Measurements from ENCODE around the gene SPEF1.

Gene SPEF1

DNA sequence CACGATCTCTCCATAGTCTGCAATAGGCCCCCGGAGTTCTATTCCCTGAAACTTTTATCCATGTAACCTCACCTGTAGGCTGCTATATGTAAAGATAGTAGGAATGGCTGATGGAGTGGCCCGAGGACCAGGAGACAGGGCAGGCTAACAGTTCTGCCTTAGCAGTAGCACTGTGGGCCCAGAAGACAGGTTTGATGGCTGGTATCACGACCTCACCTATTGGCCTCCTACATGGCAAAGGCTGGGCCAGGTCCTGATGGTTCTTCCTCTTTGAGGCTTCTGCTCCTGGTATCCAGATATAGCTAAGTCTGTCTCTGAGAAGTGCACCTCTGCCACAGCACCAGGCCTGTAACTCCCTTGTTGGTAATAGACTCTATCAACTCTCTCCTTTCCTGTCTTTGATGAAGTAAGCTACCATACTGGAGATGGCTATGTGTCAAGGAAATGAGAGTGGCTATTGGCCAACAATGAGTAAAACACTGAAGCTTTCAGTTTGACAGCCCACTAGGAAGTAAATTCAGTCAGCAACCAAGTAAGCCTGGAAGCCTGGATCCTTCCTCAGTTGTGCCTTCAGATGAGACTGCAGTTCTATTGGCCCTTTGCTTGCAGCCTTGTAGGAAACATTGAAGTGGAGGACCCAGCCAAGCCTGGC lies 5.7 kb downstream of the SPEF1 start:
- Histone ChIP-seq H3K27me3 (ENCODE audit: control insufficient read depth, low read length) (peaks cover 24% of the 10 kb centered on the region), H3F3A (ENCODE audit: control insufficient read depth, insufficient read depth) (no peaks in the 10 kb centered on the region), H3K36me3 (ENCODE audit: control insufficient read depth, low read length) (no peaks in the 10 kb centered on the region), H3K79me2 (ENCODE audit: control insufficient read depth, low read length) (no peaks in the 10 kb centered on the region), H3K9me3 (ENCODE audit: control insufficient read depth, insufficient read depth, low read length) (no peaks in the 10 kb centered on the region), H3K9me2 (replicated peaks; ENCODE audit: control insufficient read depth, low read length) (no peaks in the 10 kb centered on the region), H3K27ac (ENCODE audit: low read depth, low read length) (no peak overlapping the region), H4K20me1 (ENCODE audit: control insufficient read depth, insufficient read depth, low read depth, low read length) (no peaks in the 10 kb centered on the region), H3K4me2 (ENCODE audit: low read length) (no peak overlapping the region), H3K4me1 (ENCODE audit: control insufficient read depth, low read length) (peaks cover 31% of the 10 kb centered on the region), H3K4me3 (ENCODE audit: low read length) (no peak overlapping the region)
- TF ChIP-seq EZH2phosphoT487 (IDR thresholded peaks at IDR 0.05; ENCODE audit: borderline replicate concordance, low read length) = no peak
- TF ChIP-seq, protein P1, sequence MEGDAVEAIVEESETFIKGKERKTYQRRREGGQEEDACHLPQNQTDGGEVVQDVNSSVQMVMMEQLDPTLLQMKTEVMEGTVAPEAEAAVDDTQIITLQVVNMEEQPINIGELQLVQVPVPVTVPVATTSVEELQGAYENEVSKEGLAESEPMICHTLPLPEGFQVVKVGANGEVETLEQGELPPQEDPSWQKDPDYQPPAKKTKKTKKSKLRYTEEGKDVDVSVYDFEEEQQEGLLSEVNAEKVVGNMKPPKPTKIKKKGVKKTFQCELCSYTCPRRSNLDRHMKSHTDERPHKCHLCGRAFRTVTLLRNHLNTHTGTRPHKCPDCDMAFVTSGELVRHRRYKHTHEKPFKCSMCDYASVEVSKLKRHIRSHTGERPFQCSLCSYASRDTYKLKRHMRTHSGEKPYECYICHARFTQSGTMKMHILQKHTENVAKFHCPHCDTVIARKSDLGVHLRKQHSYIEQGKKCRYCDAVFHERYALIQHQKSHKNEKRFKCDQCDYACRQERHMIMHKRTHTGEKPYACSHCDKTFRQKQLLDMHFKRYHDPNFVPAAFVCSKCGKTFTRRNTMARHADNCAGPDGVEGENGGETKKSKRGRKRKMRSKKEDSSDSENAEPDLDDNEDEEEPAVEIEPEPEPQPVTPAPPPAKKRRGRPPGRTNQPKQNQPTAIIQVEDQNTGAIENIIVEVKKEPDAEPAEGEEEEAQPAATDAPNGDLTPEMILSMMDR (IDR thresholded peaks at IDR 0.05; ENCODE audit: low read depth, low read length, poor library complexity, severe bottlenecking) = no peak

DNA sequence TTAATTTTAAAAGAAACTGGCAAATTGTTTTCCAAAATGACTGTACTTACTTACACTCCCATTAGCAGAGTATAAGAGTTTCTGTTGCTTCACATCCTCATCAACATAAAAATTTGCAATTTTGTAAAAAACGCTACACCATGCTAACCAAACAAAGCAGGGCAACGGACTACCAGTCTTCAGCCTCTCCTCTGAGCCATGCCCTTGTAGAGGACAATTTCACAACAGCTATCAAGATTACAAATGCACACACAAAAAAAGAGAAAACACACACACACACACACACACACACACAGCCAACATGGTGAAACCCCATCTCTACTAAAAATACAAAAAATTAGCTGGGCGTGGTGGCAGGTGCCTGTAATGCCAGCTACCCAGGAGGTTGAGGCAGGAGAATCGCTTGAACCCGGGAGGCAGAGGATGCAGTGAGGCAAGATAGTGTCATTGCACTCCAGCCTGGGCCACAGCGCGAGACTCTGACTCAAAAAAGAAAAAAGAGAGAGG lies 9.6 kb downstream of the SPEF1 start:
- H3K27ac ChIP-seq (ENCODE audit: low read depth, low read length) = no peak overlapping the region
- H4K20me1 ChIP-seq (ENCODE audit: control insufficient read depth, insufficient read depth, low read depth, low read length) = peaks cover 4% of the 10 kb centered on the region; the same call in 1 of the 2 replicates
- H3K4me3 ChIP-seq (ENCODE audit: low read length) = no peak overlapping the region
- no peaks in the 10 kb centered on the region for H3K9me2 ChIP-seq (replicated peaks; ENCODE audit: control insufficient read depth, low read length)
- H3K36me3 ChIP-seq (ENCODE audit: control insufficient read depth, low read length) = no peaks in the 10 kb centered on the region; the same call in 1 of the 2 replicates
- H3K27me3 ChIP-seq (ENCODE audit: control insufficient read depth, low read length) = no peaks in the 10 kb centered on the region
- TF ChIP-seq EZH2phosphoT487 (IDR thresholded peaks at IDR 0.05; ENCODE audit: borderline replicate concordance, low read length) = no peak
- TF ChIP-seq, protein P1 (IDR thresholded peaks at IDR 0.05; ENCODE audit: low read depth, low read length, poor library complexity, severe bottlenecking) = no peak
- H3K4me1 ChIP-seq (ENCODE audit: control insufficient read depth, low read length) = peaks cover 12% of the 10 kb centered on the region
- peaks cover 9% of the 10 kb centered on the region for H3K79me2 ChIP-seq (ENCODE audit: control insufficient read depth, low read length)
- no peak overlapping the region for H3K4me2 ChIP-seq (ENCODE audit: low read length)
- H3K9me3 ChIP-seq (ENCODE audit: control insufficient read depth, insufficient read depth, low read length) = no peaks in the 10 kb centered on the region
- peaks cover 5% of the 10 kb centered on the region for H3F3A ChIP-seq (ENCODE audit: control insufficient read depth, insufficient read depth)

DNA sequence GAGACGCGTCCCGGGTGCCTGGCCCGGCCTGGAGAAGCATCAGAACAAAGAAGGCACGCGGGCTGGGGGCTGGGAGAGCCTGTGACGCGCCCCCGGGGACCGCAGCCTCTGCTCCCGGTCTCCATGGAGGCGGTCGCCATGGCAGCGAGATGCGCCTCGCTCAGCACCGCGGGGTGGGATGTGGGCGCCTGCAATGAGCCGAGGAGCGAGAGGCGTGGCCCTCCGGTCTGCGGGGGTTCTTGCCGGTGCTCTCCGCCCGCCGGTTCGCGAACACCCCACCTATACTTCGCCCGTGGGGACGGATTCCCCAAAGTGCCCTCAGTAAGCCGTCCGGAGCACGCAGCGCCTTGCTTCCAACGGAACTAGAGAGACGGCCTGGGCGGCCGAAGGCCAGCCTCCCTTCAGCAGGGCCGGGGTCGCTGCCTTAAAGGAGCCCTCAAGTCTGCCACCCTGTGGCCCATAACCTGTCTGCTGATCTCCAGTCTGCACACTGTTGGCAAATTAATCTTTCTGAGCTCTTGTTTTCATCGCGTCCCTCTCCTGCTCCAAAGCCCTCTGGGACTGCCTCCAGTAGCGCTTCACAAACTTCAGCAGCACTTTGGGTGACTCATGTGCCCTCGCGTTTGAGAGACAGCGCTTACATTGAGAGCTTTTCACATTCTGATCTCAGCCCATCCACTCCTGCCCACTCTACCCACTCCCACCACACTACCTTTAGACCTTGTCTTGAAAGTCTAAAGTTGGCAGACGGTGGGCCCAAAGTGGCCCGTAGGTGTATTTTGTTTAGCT lies 12.7 kb downstream of the SPEF1 start:
- H3K79me2 ChIP-seq (ENCODE audit: control insufficient read depth, low read length) = peaks cover 40% of the 10 kb centered on the region
- no peaks in the 10 kb centered on the region for H3K9me3 ChIP-seq (ENCODE audit: control insufficient read depth, insufficient read depth, low read length)
- peaks cover 6% of the 10 kb centered on the region for H3K36me3 ChIP-seq (ENCODE audit: control insufficient read depth, low read length)
- H4K20me1 ChIP-seq (ENCODE audit: control insufficient read depth, insufficient read depth, low read depth, low read length) = peaks cover 8% of the 10 kb centered on the region; the same call in 1 of the 2 replicates
- no peaks in the 10 kb centered on the region for H3K9me2 ChIP-seq (replicated peaks; ENCODE audit: control insufficient read depth, low read length)
- peaks cover 29% of the 10 kb centered on the region for H3K4me1 ChIP-seq (ENCODE audit: control insufficient read depth, low read length)
- peaks cover 5% of the 10 kb centered on the region for H3F3A ChIP-seq (ENCODE audit: control insufficient read depth, insufficient read depth)
- TF ChIP-seq, protein P1 (IDR thresholded peaks at IDR 0.05; ENCODE audit: low read depth, low read length, poor library complexity, severe bottlenecking) = peak; percentile 74
- TF ChIP-seq EZH2phosphoT487 (IDR thresholded peaks at IDR 0.05; ENCODE audit: borderline replicate concordance, low read length) = no peak
- no peaks in the 10 kb centered on the region for H3K27me3 ChIP-seq (ENCODE audit: control insufficient read depth, low read length)
- H3K4me2 ChIP-seq (ENCODE audit: low read length) = peak overlapping the region; percentile 100
- H3K27ac ChIP-seq (ENCODE audit: low read depth, low read length) = peak overlapping the region; percentile 47
- H3K4me3 ChIP-seq (ENCODE audit: low read length) = peak overlapping the region; percentile 99

All from DOHH2 (cell line).